Raji (cell line): ENCODE data around the gene DAAM1.

Source experiments
- POLR2A ChIP-seq: IDR thresholded peaks from 2 replicates; pipeline ENCODE4 v1.6.1; 2011; ENCODE audit warnings: low read depth, low read length, control low read depth; ENCODE audit not compliant: insufficient read depth

Gene DAAM1

GRCh38 chr14:59229653-59230406 lies 41.4 kb downstream of the DAAM1 start:
- no peak for TF ChIP-seq POLR2A

- no peak for TF ChIP-seq POLR2A
These were observed 47.7 kb downstream of the DAAM1 start for GRCh38 chr14:59236195-59236594.

- no peak for TF ChIP-seq POLR2A
These were observed 49.7 kb downstream of the DAAM1 start for GRCh38 chr14:59238216-59238615.

GRCh38 chr14:59239022-59239421 lies 50.6 kb downstream of the DAAM1 start:
- TF ChIP-seq POLR2A, result no peak

GRCh38 chr14:59240356-59240755 lies 51.9 kb downstream of the DAAM1 start:
- no peak for TF ChIP-seq POLR2A

GRCh38 chr14:59241121-59241520 lies 52.7 kb downstream of the DAAM1 start:
- TF ChIP-seq POLR2A, result no peak

- TF ChIP-seq POLR2A, result no peak
These were observed 54.7 kb downstream of the DAAM1 start for GRCh38 chr14:59243174-59243573.

GRCh38 chr14:59244581-59244980 lies 56.1 kb downstream of the DAAM1 start:
- no peak for TF ChIP-seq POLR2A

GRCh38 chr14:59245809-59246295 lies 57.4 kb downstream of the DAAM1 start:
- TF ChIP-seq POLR2A, result no peak

- no peak for TF ChIP-seq POLR2A
These were observed 58.1 kb downstream of the DAAM1 start for GRCh38 chr14:59246566-59246965.

GRCh38 chr14:59247801-59248584 lies 59.5 kb downstream of the DAAM1 start:
- TF ChIP-seq POLR2A, result no peak

- no peak for TF ChIP-seq POLR2A
These were observed 60.6 kb downstream of the DAAM1 start for GRCh38 chr14:59249029-59249428.

GRCh38 chr14:59251811-59252771 lies 63.6 kb downstream of the DAAM1 start:
- no peak for TF ChIP-seq POLR2A

GRCh38 chr14:59252772-59253500 lies 64.5 kb downstream of the DAAM1 start:
- TF ChIP-seq POLR2A, result no peak

GRCh38 chr14:59253527-59253926 lies 65.1 kb downstream of the DAAM1 start:
- TF ChIP-seq POLR2A, result no peak
